PC-9 (cell line): Measurements from ENCODE around the gene ALDH2. TPM values are rescaled to one million over a fixed set of nuclear protein-coding genes. Genes with fewer than 3 reads are reported as not detected.

ENCODE experiments used
- BruUV-seq: library from RNA; stranded (reverse); fragments of 400-500 nt; replicated peaks from 2 replicates; lab custom pipeline; 2021; lab: Mats Ljungman, UMichigan
- CTCF ChIA-PET: fragments of 300-600 bp; sonication (Branson Sonifier 250); formaldehyde crosslinking; loops from one replicate; lab custom pipeline; 2022; ENCODE audit warnings: antibody characterized with exemption; lab: Charles Lee
- POLR2A ChIA-PET: fragments of 300-600 bp; sonication (Branson Sonifier 250); formaldehyde crosslinking; loops from one replicate; lab custom pipeline; 2022; ENCODE audit warnings: antibody characterized with exemption; ENCODE audit not compliant: unreplicated experiment; lab: Charles Lee
- DNase-seq, 2 experiments: peaks; one replicate each; pipeline versions ENCODE4 v3.0.0 to v3.0.0-alpha.2; 2015 to 2022; ENCODE audit warnings: mixed read lengths in 1 of 2
- H2AFZ ChIP-seq: fragments of 200-600 bp; sonication (generic); 2 replicates; pipeline ENCODE4 v1.8.1; 2017; ENCODE audit warnings: antibody characterized with exemption
- H3F3A ChIP-seq: fragments of 200-600 bp; sonication (generic); 2 replicates; pipeline ENCODE4 v1.8.1; 2017; ENCODE audit warnings: antibody characterized with exemption, mild to moderate bottlenecking, low read depth; ENCODE audit not compliant: insufficient read depth
- H3K27ac ChIP-seq: fragments of 200-600 bp; sonication (generic); 2 replicates; pipeline ENCODE4 v1.6.1; 2016; ENCODE audit warnings: mixed run types
- H3K27me3 ChIP-seq: fragments of 200-600 bp; sonication (generic); 2 replicates; pipeline ENCODE4 v1.6.1; 2016; ENCODE audit warnings: low read depth, mixed run types; ENCODE audit not compliant: insufficient read depth
- H3K36me3 ChIP-seq: fragments of 200-600 bp; sonication (generic); 2 replicates; pipeline ENCODE4 v1.6.1; 2016; ENCODE audit warnings: low read depth, mixed run types
- H3K4me1 ChIP-seq: fragments of 200-600 bp; sonication (generic); replicated peaks from 2 replicates; pipeline ENCODE4 v1.6.1; 2016; ENCODE audit warnings: mixed run types; ENCODE audit not compliant: insufficient read depth
- H3K4me2 ChIP-seq: fragments of 200-600 bp; sonication (generic); 2 replicates; pipeline ENCODE4 v1.6.1; 2017; ENCODE audit warnings: mixed run types
- H3K4me3 ChIP-seq: fragments of 200-600 bp; sonication (generic); 2 replicates; pipeline ENCODE4 v1.6.1; 2016; ENCODE audit warnings: mixed run types
- H3K79me2 ChIP-seq: fragments of 200-600 bp; sonication (generic); 2 replicates; pipeline ENCODE4 v1.6.1; 2017; ENCODE audit warnings: low read depth, mixed run types
- H3K9me2 ChIP-seq: fragments of 200-600 bp; sonication (generic); 2 replicates; pipeline ENCODE4 v1.8.1; 2017; ENCODE audit warnings: mild to moderate bottlenecking; ENCODE audit not compliant: insufficient read depth
- H3K9me3 ChIP-seq: fragments of 200-600 bp; sonication (generic); 2 replicates; pipeline ENCODE4 v1.8.1; 2016; ENCODE audit warnings: low read depth; ENCODE audit not compliant: insufficient read depth
- H4K20me1 ChIP-seq: fragments of 200-600 bp; sonication (generic); 2 replicates; pipeline ENCODE4 v1.8.1; 2017; ENCODE audit not compliant: insufficient read depth
- EZH2 ChIP-seq: fragments of 200-600 bp; sonication (generic); IDR thresholded peaks from 2 replicates; pipeline ENCODE4 v1.8.0; 2017; ENCODE audit warnings: antibody characterized with exemption, low read depth
- intact Hi-C: fragments of 100-400 bp; cut with micrococcal nuclease; formaldehyde crosslinking; loops from one replicate; pipeline ENCODE4 v1.10.0; 2022; ENCODE audit not compliant: unreplicated experiment
- total RNA-seq: library from RNA; stranded (reverse); gene quantifications from 2 replicates; pipeline ENCODE4 v1.2.3, GENCODE V29; 2021
- TF ChIP-seq, protein P1 (sequence below): fragments of 200-600 bp; sonication (generic); conservative IDR thresholded peaks from 2 replicates; pipeline ENCODE4 v1.6.1; 2017; ENCODE audit warnings: mixed run types, antibody characterized with exemption, mild to moderate bottlenecking, moderate library complexity

The ALDH2 gene
- total RNA-seq, 1 experiment from 2014 or later = 38.9 TPM

GRCh38 chr12:111841750-111842555 lies 75.2 kb downstream of the ALDH2 start, which contains the start of gene MAPKAPK5:
Gene MAPKAPK5, plus strand, starts transcription at chr12:111842228. Its CDS starts 506 bp downstream, at chr12:111842734.
- H4K20me1 ChIP-seq = peaks cover 5% of the 10 kb centered on the region; the same call in 1 of the 2 replicates
- H3K4me1 ChIP-seq = peaks cover 34% of the 10 kb centered on the region
- H3K36me3 ChIP-seq = peaks cover 18% of the 10 kb centered on the region
- H3K4me3 ChIP-seq = peak within 1 kb of the TSS; percentile 84
- TF ChIP-seq, protein P1, sequence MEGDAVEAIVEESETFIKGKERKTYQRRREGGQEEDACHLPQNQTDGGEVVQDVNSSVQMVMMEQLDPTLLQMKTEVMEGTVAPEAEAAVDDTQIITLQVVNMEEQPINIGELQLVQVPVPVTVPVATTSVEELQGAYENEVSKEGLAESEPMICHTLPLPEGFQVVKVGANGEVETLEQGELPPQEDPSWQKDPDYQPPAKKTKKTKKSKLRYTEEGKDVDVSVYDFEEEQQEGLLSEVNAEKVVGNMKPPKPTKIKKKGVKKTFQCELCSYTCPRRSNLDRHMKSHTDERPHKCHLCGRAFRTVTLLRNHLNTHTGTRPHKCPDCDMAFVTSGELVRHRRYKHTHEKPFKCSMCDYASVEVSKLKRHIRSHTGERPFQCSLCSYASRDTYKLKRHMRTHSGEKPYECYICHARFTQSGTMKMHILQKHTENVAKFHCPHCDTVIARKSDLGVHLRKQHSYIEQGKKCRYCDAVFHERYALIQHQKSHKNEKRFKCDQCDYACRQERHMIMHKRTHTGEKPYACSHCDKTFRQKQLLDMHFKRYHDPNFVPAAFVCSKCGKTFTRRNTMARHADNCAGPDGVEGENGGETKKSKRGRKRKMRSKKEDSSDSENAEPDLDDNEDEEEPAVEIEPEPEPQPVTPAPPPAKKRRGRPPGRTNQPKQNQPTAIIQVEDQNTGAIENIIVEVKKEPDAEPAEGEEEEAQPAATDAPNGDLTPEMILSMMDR = no peak
- TF ChIP-seq EZH2 = no peak
- H3K9me3 ChIP-seq = no peaks in the 10 kb centered on the region
- H3K4me2 ChIP-seq = peak within 1 kb of the TSS; percentile 90
- H3K79me2 ChIP-seq = peaks cover 67% of the 10 kb centered on the region
- no TSS peak for BruUV-seq
- H3F3A ChIP-seq = peaks cover 23% of the 10 kb centered on the region
- intact Hi-C loops = loop anchor here (5.0 kb wide), 1 partner anchor 170 kb away; the partner anchor contains the start of genes ERP29 and TMEM116
- no peaks in the 10 kb centered on the region for H3K9me2 ChIP-seq
- H3K27me3 ChIP-seq = no peaks in the 10 kb centered on the region
- peak within 1 kb of the TSS; percentile 64 for H3K27ac ChIP-seq
- peak; percentile 82 to 93 for DNase-seq
- CTCF ChIA-PET = interaction anchor here (0.9 to 1.5 kb wide), 2 partner anchors 17 to 29 kb away, joined by 3 to 4 read pairs; no protein-coding TSS in a partner anchor
- POLR2A ChIA-PET = interaction anchor here (0.6 kb wide), 2 partner anchors 22 to 409 kb away, joined by 4 to 10 read pairs; no protein-coding TSS in a partner anchor
- H2AFZ ChIP-seq = peak within 1 kb of the TSS; percentile 97

- H3K4me1 ChIP-seq = peaks cover 34% of the 10 kb centered on the region
- H3K27me3 ChIP-seq = no peaks in the 10 kb centered on the region
- peak overlapping the region; percentile 97 for H2AFZ ChIP-seq
- H3K27ac ChIP-seq = peak overlapping the region; percentile 64
- peaks cover 25% of the 10 kb centered on the region for H3F3A ChIP-seq
- intact Hi-C loops = loop anchor here (5.0 kb wide), 1 partner anchor 170 kb away; the partner anchor contains the start of genes ERP29 and TMEM116
- peak overlapping the region; percentile 84 for H3K4me3 ChIP-seq
- TF ChIP-seq EZH2 = no peak
- TF ChIP-seq, protein P1 = no peak
- H3K9me2 ChIP-seq = no peaks in the 10 kb centered on the region
- peaks cover 8% of the 10 kb centered on the region; the same call in 1 of the 2 replicates for H4K20me1 ChIP-seq
- H3K79me2 ChIP-seq = peaks cover 75% of the 10 kb centered on the region
- peaks cover 21% of the 10 kb centered on the region for H3K36me3 ChIP-seq
- TSS peak; percentile 40 for BruUV-seq
- H3K9me3 ChIP-seq = no peaks in the 10 kb centered on the region
- no peak for DNase-seq
- ChIA-PET POLR2A (interaction anchor here (0.6 to 0.7 kb wide), 2 partner anchors 408 to 526 kb away, joined by 3 to 10 read pairs; no protein-coding TSS in a partner anchor), CTCF (interaction anchor here (1.5 kb wide), 1 partner anchor 30 kb away, joined by 4 read pairs; no protein-coding TSS in a partner anchor)
- H3K4me2 ChIP-seq = peak overlapping the region; percentile 90
Observed at GRCh38 chr12:111842556-111843396, 76.0 kb downstream of the ALDH2 start.

DNA sequence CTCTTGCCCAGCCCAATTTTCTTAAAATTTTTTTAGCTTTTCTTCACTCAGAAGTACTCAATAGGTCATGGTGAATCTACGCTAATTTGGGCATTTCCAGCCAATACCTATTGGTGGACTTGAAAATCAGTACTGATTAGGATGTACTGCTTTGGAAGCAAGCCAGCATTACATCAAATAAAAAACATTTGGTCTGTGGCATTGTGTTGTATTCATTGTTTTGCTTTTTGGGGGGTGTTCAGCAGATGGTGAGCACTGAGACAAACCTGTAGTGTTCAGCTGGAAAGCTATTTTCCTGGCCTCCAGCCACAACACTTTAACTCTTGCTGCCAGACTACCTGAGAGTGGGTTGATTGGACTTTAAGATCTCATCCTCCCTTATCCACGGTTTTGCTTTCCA lies 79.3 kb downstream of the ALDH2 start:
- H3K9me3 ChIP-seq = no peaks in the 10 kb centered on the region
- H3F3A ChIP-seq = peaks cover 20% of the 10 kb centered on the region
- H3K4me2 ChIP-seq = no peak overlapping the region
- H3K4me3 ChIP-seq = no peak overlapping the region
- no TSS peak for BruUV-seq
- H4K20me1 ChIP-seq = peaks cover 14% of the 10 kb centered on the region; the same call in 1 of the 2 replicates
- intact Hi-C loops = no loop called here
- no peak for DNase-seq
- peaks cover 23% of the 10 kb centered on the region; the same call in 1 of the 2 replicates for H3K4me1 ChIP-seq
- H3K27ac ChIP-seq = peak overlapping the region; percentile 39; the same call in 1 of the 2 replicates
- H3K36me3 ChIP-seq = peaks cover 30% of the 10 kb centered on the region
- H3K27me3 ChIP-seq = no peaks in the 10 kb centered on the region
- no peak overlapping the region for H2AFZ ChIP-seq
- TF ChIP-seq, protein P1 = no peak
- no peak for TF ChIP-seq EZH2
- H3K79me2 ChIP-seq = peaks cover 82% of the 10 kb centered on the region
- CTCF ChIA-PET = no interaction called here
- H3K9me2 ChIP-seq = no peaks in the 10 kb centered on the region
- POLR2A ChIA-PET = no interaction called here
